A549 (cell line): Measurements from ENCODE around the gene NTM. TPM values are rescaled to one million over a fixed set of nuclear protein-coding genes. Genes with fewer than 3 reads are reported as not detected.

Experiments
- ATAC-seq, 2 experiments: fragments of 200-7000 bp in 1 of 2; fragments of >200 bp in 1 of 2; cut with Nextera tagmentation in 1 of 2; cut with Tn5 transposase in 1 of 2; 3 replicates each; pipeline versions ENCODE4 v1.8.0 to v1.9.1; 2018 to 2020; ENCODE audit warnings: mild to moderate bottlenecking in 1 of 2, moderate library complexity in 1 of 2
- CTCF ChIA-PET: fragments of 300-600 bp; sonication (Branson Sonifier 250); formaldehyde crosslinking; extraction: SDS; loops from one replicate; lab custom pipeline; 2021; ENCODE audit warnings: antibody characterized with exemption, inconsistent platforms; lab: Yijun Ruan, JAX
- POLR2A ChIA-PET: fragments of 350-600 bp; formaldehyde crosslinking; extraction: SDS; loops from one replicate; lab custom pipeline; 2021; ENCODE audit warnings: antibody characterized with exemption, inconsistent platforms; lab: Yijun Ruan, JAX
- DNase-seq, 2 experiments: peaks; one replicate each; pipeline versions ENCODE4 v3.0.0 to v3.0.0-alpha.2; 2011 to 2016; ENCODE audit warnings: low read depth in 1 of 2, low spot score in 1 of 2
- FAIRE-seq: peaks from 2 replicates; lab custom pipeline; 2011; peaks lifted over from hg19 to GRCh38; lab: Jason Lieb, UNC
- H3K27ac ChIP-seq, 2 experiments: fragments of >200 bp; sonication (Bioruptor Twin); formaldehyde crosslinking; 3 replicates each; pipeline ENCODE4 v1.5.1; 2016 to 2017
- H3K4me1 ChIP-seq: fragments of >200 bp; sonication (Bioruptor Twin); formaldehyde crosslinking; 3 replicates; pipeline ENCODE4 v1.6.1; 2016
- H3K4me2 ChIP-seq: fragments of >200 bp; sonication (Bioruptor Twin); formaldehyde crosslinking; 3 replicates; pipeline ENCODE4 v1.6.1; 2016
- H3K4me3 ChIP-seq: fragments of >200 bp; sonication (Bioruptor Twin); formaldehyde crosslinking; 3 replicates; pipeline ENCODE4 v1.5.1; 2016
- H3K9me3 ChIP-seq: fragments of >200 bp; sonication (Bioruptor Twin); formaldehyde crosslinking; 3 replicates; pipeline ENCODE4 v1.6.1; 2016
- BHLHE40 ChIP-seq: IDR thresholded peaks from 2 replicates; pipeline ENCODE4 v1.6.1; 2012; ENCODE audit warnings: low read depth, low read length, inconsistent platforms
- EHMT2 ChIP-seq: fragments of 200-600 bp; sonication (generic); IDR thresholded peaks from 2 replicates; pipeline ENCODE4 v1.6.1; 2016; ENCODE audit warnings: antibody characterized with exemption, low read depth, mild to moderate bottlenecking, moderate library complexity
- EP300 ChIP-seq, 2 experiments: fragments of >200 bp; sonication (Bioruptor Twin); formaldehyde crosslinking; IDR thresholded peaks; 2 replicates in 1 of 2; 3 replicates in 1 of 2; pipeline ENCODE4 v1.6.1; 2016 to 2017
- ESRRA ChIP-seq: fragments of 150-350 bp; IDR thresholded peaks from 2 replicates; pipeline ENCODE4 v1.6.1; 2014; ENCODE audit warnings: mild to moderate bottlenecking, low read length, borderline replicate concordance
- FOSL2 ChIP-seq, 2 experiments: fragments of 450-650 bp in 1 of 2; fragments of >200 bp in 1 of 2; sonication (Bioruptor Twin) in 1 of 2; formaldehyde crosslinking; IDR thresholded peaks; 2 replicates each; pipeline versions ENCODE4 v1.5.0 to v1.6.1; 2016 to 2020; ENCODE audit warnings: mild to moderate bottlenecking in 1 of 2, moderate library complexity in 1 of 2
- FOXS1 ChIP-seq: fragments of 250-450 bp; sonication (Bioruptor Pico); IDR thresholded peaks from 2 replicates; pipeline ENCODE4 v1.5.0; 2020; ENCODE audit warnings: mild to moderate bottlenecking, moderate library complexity
- GATA3 ChIP-seq: IDR thresholded peaks from 2 replicates; pipeline ENCODE4 v1.6.1; 2012; ENCODE audit warnings: borderline replicate concordance
- HMGXB4 ChIP-seq: fragments of 250-450 bp; sonication (Bioruptor Pico); IDR thresholded peaks from 2 replicates; pipeline ENCODE4 v1.5.0; 2021; ENCODE audit warnings: mild to moderate bottlenecking, moderate library complexity, borderline replicate concordance
- HOXA7 ChIP-seq: fragments of 250-450 bp; sonication (Bioruptor Pico); IDR thresholded peaks from 2 replicates; pipeline ENCODE4 v1.5.0; 2020; ENCODE audit warnings: mild to moderate bottlenecking, moderate library complexity
- HOXB13 ChIP-seq: fragments of 250-450 bp; sonication (Bioruptor Pico); IDR thresholded peaks from 2 replicates; pipeline ENCODE4 v1.5.0; 2020; ENCODE audit warnings: low read depth, mild to moderate bottlenecking, moderate library complexity
- HOXB5 ChIP-seq: fragments of 250-450 bp; sonication (Bioruptor Pico); IDR thresholded peaks from 2 replicates; pipeline ENCODE4 v1.5.0; 2020; ENCODE audit warnings: mild to moderate bottlenecking, moderate library complexity
- JUN ChIP-seq, 2 experiments: fragments of >200 bp; sonication (Bioruptor Twin); formaldehyde crosslinking; IDR thresholded peaks; 2 replicates in 1 of 2; 3 replicates in 1 of 2; pipeline ENCODE4 v1.6.1; 2016 to 2017
- MAFK ChIP-seq: fragments of 450-650 bp; IDR thresholded peaks from 2 replicates; pipeline ENCODE4 v1.6.1; 2014; ENCODE audit not compliant: partially characterized antibody
- MAX ChIP-seq: IDR thresholded peaks from 2 replicates; pipeline ENCODE4 v1.6.1; 2012
- MAZ ChIP-seq: fragments of 150-350 bp; IDR thresholded peaks from 2 replicates; pipeline ENCODE4 v1.6.1; 2014; ENCODE audit warnings: antibody characterized with exemption, low read depth, low read length, borderline replicate concordance
- NFE2L2 ChIP-seq: fragments of 150-350 bp; conservative IDR thresholded peaks from 2 replicates; pipeline ENCODE4 v1.6.1; 2014; ENCODE audit warnings: low read length
- NR3C1 ChIP-seq: fragments of >200 bp; sonication (Bioruptor Twin); formaldehyde crosslinking; IDR thresholded peaks from 3 replicates; pipeline ENCODE4 v1.6.1; 2017
- PBX3 ChIP-seq: IDR thresholded peaks from 2 replicates; pipeline ENCODE4 v1.6.1; 2012
- RARB ChIP-seq: fragments of 250-450 bp; sonication (Bioruptor Pico); IDR thresholded peaks from 2 replicates; pipeline ENCODE4 v1.8.0; 2021; ENCODE audit warnings: mild to moderate bottlenecking, moderate library complexity
- RCOR1 ChIP-seq: fragments of 150-350 bp; IDR thresholded peaks from 2 replicates; pipeline ENCODE4 v1.6.1; 2014; ENCODE audit warnings: antibody characterized with exemption, low read length, low read depth
- REST ChIP-seq: fragments of 200-600 bp; sonication (generic); IDR thresholded peaks from 2 replicates; pipeline ENCODE4 v1.6.1; 2016; ENCODE audit warnings: antibody characterized with exemption, mild to moderate bottlenecking, moderate library complexity
- RNF2 ChIP-seq: fragments of 200-600 bp; sonication (generic); IDR thresholded peaks from 2 replicates; pipeline ENCODE4 v1.6.1; 2016; ENCODE audit warnings: low read depth, mild to moderate bottlenecking, antibody characterized with exemption, moderate library complexity, borderline replicate concordance
- SMC3 ChIP-seq: fragments of >200 bp; sonication (Bioruptor Twin); formaldehyde crosslinking; IDR thresholded peaks from 3 replicates; pipeline ENCODE4 v1.6.1; 2018; ENCODE audit warnings: inconsistent platforms
- TP53 ChIP-seq: fragments of 250-450 bp; sonication (Bioruptor Pico); IDR thresholded peaks from 2 replicates; pipeline ENCODE4 v1.5.0; 2021; ENCODE audit warnings: mild to moderate bottlenecking, moderate library complexity
- USF2 ChIP-seq: fragments of 450-650 bp; IDR thresholded peaks from 2 replicates; pipeline ENCODE4 v1.6.1; 2014; ENCODE audit warnings: antibody characterized with exemption
- WGBS: methylation state at CpG from one replicate; pipeline ENCODE4 v1.1.6; 2017; ENCODE audit errors: missing lambda C conversion rate; 5-methylcytosine and 5-hydroxymethylcytosine counted together
- polyA plus RNA-seq, 4 experiments: library from polyadenylated mRNA; depleted of rRNA in 3 of 4; stranded (reverse); fragments of >200 nt; fragmentation: RNase III in 1 of 4; extraction: RNeasy Plus Mini Kit Qiagen cat#74134 plus additional on column Dnase treatment in 1 of 4; gene quantifications; 2 replicates in 3 of 4; 3 replicates in 1 of 4; pipeline ENCODE4 v1.2.3, GENCODE V29; 2011 to 2017

Gene NTM
- polyA plus RNA-seq, 2 of the 4 experiments (the other 2 are of a cell fraction): not detected

GRCh38 chr11:131916638-131917037, 546.2 kb downstream of the NTM start:
- H3K27ac ChIP-seq: no peak overlapping the region
- DNase-seq: no peak
- FAIRE-seq: no peak
- no peaks in the 10 kb centered on the region for H3K9me3 ChIP-seq
- no peak for TF ChIP-seq JUN (IDR thresholded peaks at IDR 0.05)
- TF ChIP-seq MAZ: no peak
- TF ChIP-seq HOXA7: no peak
- no peak for TF ChIP-seq HMGXB4 (CRISPR knock-in tag)
- no peak for TF ChIP-seq USF2
- no peak for TF ChIP-seq HOXB5 (CRISPR knock-in tag)
- TF ChIP-seq REST: no peak
- no peak for TF ChIP-seq MAFK
- TF ChIP-seq EP300 (IDR thresholded peaks at IDR 0.05): no peak
- no peak for TF ChIP-seq FOXS1 (CRISPR knock-in tag)
- no peak for TF ChIP-seq SMC3
- TF ChIP-seq EHMT2: no peak
- TF ChIP-seq RARB: no peak
- no peak for TF ChIP-seq RCOR1
- no peak for TF ChIP-seq NFE2L2
- no peak for TF ChIP-seq PBX3
- no peak for TF ChIP-seq ESRRA
- no peak for TF ChIP-seq HOXB13 (CRISPR knock-in tag)
- no peak for TF ChIP-seq GATA3
- POLR2A ChIA-PET: no interaction called here
- no peaks in the 10 kb centered on the region for H3K4me1 ChIP-seq
- no peak for ATAC-seq
- no peak overlapping the region for H3K4me3 ChIP-seq
- no peak overlapping the region for H3K4me2 ChIP-seq
- CTCF ChIA-PET: no interaction called here
- 6% methylated on average over 4 of the region's 5 CpGs for WGBS

DNA sequence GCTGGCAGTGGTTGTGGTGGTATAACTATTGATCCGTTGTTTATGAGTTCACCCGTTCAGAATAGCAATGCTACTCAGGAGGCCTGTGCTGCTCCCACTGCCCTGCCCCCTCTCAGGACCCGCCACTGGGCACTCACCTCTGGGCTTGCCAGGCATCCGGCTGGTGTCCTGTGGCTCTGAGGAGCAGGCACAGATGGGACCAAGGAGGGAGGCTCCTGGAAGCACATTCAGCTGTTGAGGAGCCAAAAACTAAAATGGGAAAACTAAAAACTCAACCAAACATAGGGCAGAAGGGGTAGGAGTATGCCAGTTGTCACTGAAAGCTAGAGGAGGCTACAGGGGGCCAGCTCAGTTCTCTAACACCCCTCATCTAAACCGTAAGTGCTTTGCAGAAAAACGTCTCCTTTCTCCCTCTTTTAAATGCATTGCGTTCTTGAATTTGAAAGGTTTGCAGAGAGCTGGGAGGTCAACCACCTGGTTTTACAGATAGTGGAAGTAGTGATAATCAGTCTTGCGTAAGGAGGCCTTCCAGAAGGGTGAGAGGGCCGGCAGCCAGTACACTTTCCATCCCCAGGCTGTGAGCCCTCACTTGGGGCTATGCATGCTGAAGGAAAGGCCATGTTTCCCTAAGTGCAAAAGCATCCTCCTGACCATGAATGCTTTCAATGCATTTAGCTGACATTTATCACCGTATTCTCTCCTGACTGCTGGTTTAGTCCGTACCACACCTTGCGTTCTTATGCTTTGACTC, 547.4 kb downstream of the NTM start:
- CTCF ChIA-PET: no interaction called here
- no peak for FAIRE-seq

More for the DNA sequence above, 547.4 kb downstream of the NTM start:
- Histone ChIP-seq H3K27ac (no peak overlapping the region), H3K4me3 (no peak overlapping the region)
- DNase-seq: no peak
- POLR2A ChIA-PET: no interaction called here
- TF ChIP-seq USF2: no peak
- no peak for TF ChIP-seq RNF2
- no peak for TF ChIP-seq HOXA7
- no peak for TF ChIP-seq HMGXB4 (CRISPR knock-in tag)
- no peak for TF ChIP-seq TP53 (CRISPR knock-in tag)
- TF ChIP-seq MAX: no peak
- TF ChIP-seq JUN (IDR thresholded peaks at IDR 0.05): no peak
- TF ChIP-seq NR3C1: no peak
- TF ChIP-seq BHLHE40: no peak
- TF ChIP-seq EP300 (IDR thresholded peaks at IDR 0.05): no peak
- no peak for TF ChIP-seq RARB
- TF ChIP-seq FOSL2 (IDR thresholded peaks at IDR 0.05): no peak
- TF ChIP-seq FOSL2 (CRISPR knock-in tag; IDR thresholded peaks at IDR 0.05): no peak
- no peak for TF ChIP-seq HOXB5 (CRISPR knock-in tag)
- TF ChIP-seq, all 56 proteins: peak for 0
- no peak overlapping the region for H3K4me2 ChIP-seq
- ATAC-seq: no peak
- no peaks in the 10 kb centered on the region for H3K9me3 ChIP-seq
- H3K4me1 ChIP-seq: no peaks in the 10 kb centered on the region
- WGBS: 17% methylated on average over 12 of the region's 12 CpGs
